GM10248 (cell line): ENCODE measurements around the gene ALOX5.

Experiments used
- CTCF ChIA-PET: fragments of 300-600 bp; sonication (Branson Sonifier 250); formaldehyde crosslinking; extraction: SDS; loops from one replicate; lab custom pipeline; 2021; ENCODE audit warnings: antibody characterized with exemption; lab: Yijun Ruan, JAX
- POLR2A ChIA-PET: fragments of 350-650 bp; sonication (Branson Sonifier 250); formaldehyde crosslinking; extraction: SDS; loops from one replicate; lab custom pipeline; 2020; ENCODE audit warnings: antibody characterized with exemption; lab: Yijun Ruan, JAX
- DNase-seq: peaks from one replicate; pipeline ENCODE4 v3.0.0; 2012; ENCODE audit errors: extremely low spot score
- TF ChIP-seq, protein P1 (sequence below): IDR thresholded peaks from 2 replicates; pipeline ENCODE4 v1.5.1; 2012; ENCODE audit warnings: mild to moderate bottlenecking, low read depth; ENCODE audit errors: extremely low read depth, missing control alignments, control extremely low read depth

The ALOX5 gene

DNA sequence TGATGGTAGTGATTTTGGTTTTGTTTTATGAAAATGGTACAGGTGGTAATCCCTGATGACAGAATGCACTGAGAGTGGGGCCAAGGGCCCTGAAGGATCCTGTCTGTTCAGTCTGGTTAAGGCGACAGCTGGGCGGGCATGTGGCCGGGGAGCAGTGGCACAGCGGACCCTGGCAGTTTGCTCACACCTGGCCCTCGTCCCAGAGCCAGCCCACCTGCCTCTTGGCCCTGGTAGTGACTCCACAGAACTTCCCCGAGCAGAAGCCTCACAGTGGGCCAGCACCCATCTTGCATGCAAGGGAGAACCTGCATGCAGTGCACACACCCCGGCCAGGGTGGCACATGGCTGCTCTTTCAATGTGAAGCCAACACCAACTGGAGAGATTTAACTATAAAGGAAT is 82.8 kb downstream of the ALOX5 start:
- ChIA-PET POLR2A (no interaction called here), CTCF (interaction anchor here (1.9 kb wide), 1 partner anchor 8 kb away, joined by 8 read pairs; no protein-coding TSS in a partner anchor)
- DNase-seq, result no peak
- TF ChIP-seq, protein P1, sequence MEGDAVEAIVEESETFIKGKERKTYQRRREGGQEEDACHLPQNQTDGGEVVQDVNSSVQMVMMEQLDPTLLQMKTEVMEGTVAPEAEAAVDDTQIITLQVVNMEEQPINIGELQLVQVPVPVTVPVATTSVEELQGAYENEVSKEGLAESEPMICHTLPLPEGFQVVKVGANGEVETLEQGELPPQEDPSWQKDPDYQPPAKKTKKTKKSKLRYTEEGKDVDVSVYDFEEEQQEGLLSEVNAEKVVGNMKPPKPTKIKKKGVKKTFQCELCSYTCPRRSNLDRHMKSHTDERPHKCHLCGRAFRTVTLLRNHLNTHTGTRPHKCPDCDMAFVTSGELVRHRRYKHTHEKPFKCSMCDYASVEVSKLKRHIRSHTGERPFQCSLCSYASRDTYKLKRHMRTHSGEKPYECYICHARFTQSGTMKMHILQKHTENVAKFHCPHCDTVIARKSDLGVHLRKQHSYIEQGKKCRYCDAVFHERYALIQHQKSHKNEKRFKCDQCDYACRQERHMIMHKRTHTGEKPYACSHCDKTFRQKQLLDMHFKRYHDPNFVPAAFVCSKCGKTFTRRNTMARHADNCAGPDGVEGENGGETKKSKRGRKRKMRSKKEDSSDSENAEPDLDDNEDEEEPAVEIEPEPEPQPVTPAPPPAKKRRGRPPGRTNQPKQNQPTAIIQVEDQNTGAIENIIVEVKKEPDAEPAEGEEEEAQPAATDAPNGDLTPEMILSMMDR, result no peak

DNA sequence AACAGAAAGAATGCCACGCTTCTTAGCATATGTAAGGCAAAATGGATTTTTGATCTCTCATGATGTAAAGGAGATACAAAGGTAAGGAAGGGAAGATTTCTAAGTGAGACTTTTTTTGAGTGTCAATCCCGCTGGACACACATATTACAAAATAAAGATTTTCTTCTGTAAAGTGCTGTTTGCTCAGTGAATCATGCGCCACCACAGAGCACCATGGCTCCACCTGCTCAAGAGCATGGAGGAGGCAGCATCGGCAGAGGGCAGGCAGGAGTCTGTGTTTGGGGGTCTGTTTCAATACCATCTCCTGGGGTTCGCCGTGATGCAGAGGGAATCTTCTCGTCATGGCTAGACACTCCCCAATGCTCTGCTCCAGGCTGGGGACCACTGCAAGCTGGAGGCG is 83.5 kb downstream of the ALOX5 start:
- CTCF ChIA-PET, result no interaction called here
- POLR2A ChIA-PET, result no interaction called here
- DNase-seq, result no peak
- TF ChIP-seq, protein P1, result no peak

DNA sequence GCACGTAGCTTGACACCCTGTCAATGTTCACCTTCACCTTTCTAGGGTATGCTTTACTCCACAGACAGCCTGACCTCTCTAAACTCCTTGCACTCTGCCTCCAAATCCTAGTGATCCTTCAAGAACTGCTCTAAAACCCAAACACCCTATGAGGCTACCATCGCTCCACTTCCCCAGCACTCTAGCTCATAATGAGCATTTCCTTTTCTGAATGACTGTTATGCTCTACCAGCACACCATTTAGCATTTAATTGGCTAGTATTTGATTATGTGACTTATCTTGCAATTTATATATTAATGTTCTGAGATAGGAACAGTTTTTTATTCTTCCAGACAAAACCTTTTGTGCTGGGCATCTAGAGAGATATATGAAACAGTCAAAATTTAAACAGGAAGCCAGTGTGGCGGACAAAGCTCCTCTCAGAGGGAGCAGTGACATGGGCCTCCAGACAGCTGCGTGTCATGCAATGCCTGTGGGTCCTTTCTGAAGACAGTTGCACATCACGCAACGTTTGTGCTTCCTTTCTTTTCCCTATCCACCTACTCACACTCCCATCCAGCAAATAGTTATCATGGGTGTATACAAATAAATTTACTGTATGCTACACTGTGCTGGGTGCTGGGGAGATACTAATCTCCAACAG is 86.3 kb downstream of the ALOX5 start:
- TF ChIP-seq, protein P1, result no peak
- ChIA-PET CTCF (interaction anchor here (0.8 to 3.2 kb wide), 8 partner anchors 10 to 568 kb away, joined by 3 to 18 read pairs (median 6); partner anchors contain the start of gene ZFAND4), POLR2A (interaction anchor here (0.9 to 1.0 kb wide), 2 partner anchors 10 to 40 kb away, joined by 3 to 4 read pairs; no protein-coding TSS in a partner anchor)
- DNase-seq, result no peak

DNA sequence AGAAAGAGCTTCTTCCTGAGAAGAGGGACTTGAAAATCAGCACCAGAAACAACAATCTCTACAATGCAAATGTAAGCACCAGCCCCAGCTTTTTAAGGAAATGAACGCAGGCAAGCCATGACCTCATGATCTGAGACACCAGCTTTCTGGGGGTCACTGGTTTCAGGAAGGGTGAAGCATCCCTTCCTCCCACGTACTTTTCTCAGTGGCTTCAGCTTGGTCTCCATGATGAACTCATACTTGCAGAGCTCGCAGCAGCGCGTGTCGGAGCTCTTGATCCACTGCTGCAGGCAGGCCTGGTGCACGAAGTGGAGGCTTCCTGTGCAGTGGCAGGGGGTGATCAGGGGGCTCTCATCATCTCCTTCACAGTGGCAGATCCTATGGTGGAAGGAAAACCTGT is 87.0 kb downstream of the ALOX5 start:
- TF ChIP-seq, protein P1, result no peak
- peak; percentile 84 for DNase-seq
- ChIA-PET CTCF (interaction anchor here (0.8 to 3.2 kb wide), 9 partner anchors 10 to 568 kb away, joined by 3 to 18 read pairs (median 4); partner anchors contain the start of gene ZFAND4), POLR2A (interaction anchor here (0.9 to 1.0 kb wide), 2 partner anchors 11 to 41 kb away, joined by 3 to 4 read pairs; no protein-coding TSS in a partner anchor)

DNA sequence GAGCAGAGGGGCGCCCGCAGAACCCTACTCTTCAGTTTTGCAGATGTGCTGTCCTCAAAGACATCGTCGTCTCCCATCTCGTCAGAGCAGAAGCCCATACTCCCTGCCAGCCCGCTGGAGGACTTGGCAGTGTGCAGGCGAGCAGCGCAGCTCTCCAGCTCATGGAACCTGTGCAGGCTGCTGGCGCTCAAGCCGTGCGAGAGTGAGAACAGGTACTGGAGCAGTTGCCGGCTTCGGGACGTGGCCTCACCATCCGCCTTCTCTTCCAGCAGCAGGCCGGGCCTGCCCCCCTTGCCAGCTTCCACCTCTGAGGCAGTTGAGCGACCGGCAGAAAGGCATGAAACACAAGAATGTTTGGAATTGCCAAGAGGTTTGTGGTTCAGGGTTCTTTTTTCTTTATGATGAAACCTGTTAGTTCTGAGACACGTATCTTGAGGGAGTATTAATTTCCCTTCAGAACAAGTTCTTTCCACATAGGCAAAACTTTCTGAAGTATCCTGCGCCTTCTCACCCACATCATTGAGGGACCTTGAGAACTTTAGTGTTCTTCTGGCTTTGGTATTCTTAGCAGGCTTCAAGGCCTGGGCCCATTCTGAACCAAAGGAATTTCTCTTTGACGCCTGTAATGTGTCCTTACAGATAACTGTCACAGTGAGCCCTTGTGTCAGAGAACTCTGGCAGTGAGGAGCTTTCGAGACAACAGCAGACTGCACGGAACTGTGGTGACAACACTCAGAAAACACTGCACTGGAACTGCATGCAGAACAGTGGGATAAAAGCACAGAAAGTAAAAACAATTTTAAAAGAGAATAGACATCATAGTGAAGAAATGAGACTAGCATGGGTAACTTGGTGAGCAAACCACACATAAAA is 89.5 kb downstream of the ALOX5 start:
- POLR2A ChIA-PET, result no interaction called here
- TF ChIP-seq, protein P1, result no peak

DNA sequence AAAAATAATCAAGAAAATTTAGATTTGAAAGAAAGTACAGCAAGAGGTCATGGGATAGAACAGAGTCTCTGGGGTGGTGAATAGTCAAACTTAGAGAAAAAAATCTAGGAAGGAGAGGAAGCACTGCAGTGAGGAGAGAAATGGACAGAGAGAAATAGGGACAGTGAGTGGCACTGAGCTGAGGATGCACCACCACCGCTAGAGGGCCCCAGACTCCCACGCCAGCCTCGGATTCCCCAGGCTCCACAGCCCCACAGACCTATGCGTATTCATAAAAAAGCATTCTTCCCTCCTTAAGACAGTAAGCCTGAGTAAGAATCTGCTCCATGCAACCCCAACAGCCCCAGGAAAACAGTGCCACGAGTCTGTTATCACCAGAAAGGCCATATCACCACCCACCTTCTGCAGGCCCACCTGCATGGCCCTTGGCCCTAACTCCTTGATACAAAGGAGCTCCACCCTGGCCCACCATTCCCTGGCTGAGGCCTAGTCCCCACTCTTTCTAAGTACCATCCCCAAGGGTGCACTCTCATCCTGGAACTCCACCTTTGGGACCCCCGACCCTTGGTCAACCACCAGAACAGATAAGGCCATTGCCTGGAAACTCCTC is 91.0 kb downstream of the ALOX5 start:
- ChIA-PET CTCF (interaction anchor here (0.6 to 3.0 kb wide), 56 partner anchors 9 to 563 kb away, joined by 3 to 39 read pairs (median 4); partner anchors contain the start of genes WASHC2C and ZFAND4), POLR2A (interaction anchor here (0.9 kb wide), 1 partner anchor 11 kb away, joined by 3 read pairs; no protein-coding TSS in a partner anchor)
- TF ChIP-seq, protein P1, result peak; percentile 92
- DNase-seq, result peak; percentile 83

More for the DNA sequence above, 89.5 kb downstream of the ALOX5 start:
- DNase-seq, result no peak
- CTCF ChIA-PET, result interaction anchor here (1.1 to 3.2 kb wide), 15 partner anchors 8 to 262 kb away, joined by 3 to 39 read pairs (median 8); partner anchors contain the start of gene ZFAND4
